GM18505 (cell line): Measurements from ENCODE around the gene PLVAP.
"Not testable (repeated sequence)": the region's sequence is repeated elsewhere in the genome, so short reads cannot be mapped to it uniquely, and the experiment has no call there.

Experiments used
- ATAC-seq: cut with Tn5 transposase; IDR thresholded peaks from one replicate; pipeline ENCODE4 v1.9.1; 2021; ENCODE audit not compliant: unreplicated experiment
- POLR2A ChIP-seq: IDR thresholded peaks from 4 replicates; pipeline ENCODE4 v1.6.1; 2011; ENCODE audit warnings: borderline replicate concordance; ENCODE audit not compliant: insufficient read depth, insufficient read length; ENCODE audit errors: extremely low read depth

PLVAP gene

DNA sequence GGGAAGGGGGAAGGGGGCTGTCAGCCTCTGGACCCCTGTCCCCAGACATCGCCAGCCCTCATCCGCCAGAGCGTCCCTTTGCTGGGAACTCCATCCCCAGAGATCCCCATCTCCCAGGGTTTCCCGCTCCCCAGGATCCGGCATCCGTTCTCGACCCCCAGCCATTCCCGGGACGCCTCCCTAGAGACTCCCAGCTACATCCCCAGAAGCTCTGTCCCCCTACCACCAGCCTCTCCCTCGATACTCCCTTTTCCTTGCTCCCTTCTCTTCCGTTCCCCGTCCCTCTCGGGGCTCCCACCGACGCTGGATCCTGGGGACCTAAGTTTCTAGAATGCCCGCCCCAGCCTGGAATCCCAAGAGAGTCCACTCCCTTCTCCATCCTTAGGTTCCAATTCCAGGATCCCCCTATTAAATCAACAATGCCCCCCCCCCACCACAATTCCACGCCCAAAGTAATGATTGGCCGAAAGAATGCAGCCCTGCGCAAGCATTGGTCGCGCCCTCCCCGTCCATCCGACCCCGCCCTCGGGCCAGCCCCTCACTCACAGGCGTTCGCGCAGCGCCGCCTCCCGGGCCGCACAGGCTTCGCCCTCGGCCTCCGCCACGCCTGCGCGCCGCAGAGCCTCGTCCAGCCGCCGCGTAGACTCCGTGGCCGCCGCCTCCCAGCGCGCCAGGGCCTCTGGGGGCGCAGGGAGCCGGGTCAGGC lies 13.7 kb upstream of the PLVAP start:
- ATAC-seq, result peak; percentile 85
- TF ChIP-seq POLR2A, result no peak

GRCh38 chr19:17389957-17390664 lies 13.0 kb upstream of the PLVAP start:
- no peak for TF ChIP-seq POLR2A
- ATAC-seq, result no peak

GRCh38 chr19:17389288-17389687 lies 12.1 kb upstream of the PLVAP start:
- no peak for TF ChIP-seq POLR2A
- ATAC-seq, result no peak

DNA sequence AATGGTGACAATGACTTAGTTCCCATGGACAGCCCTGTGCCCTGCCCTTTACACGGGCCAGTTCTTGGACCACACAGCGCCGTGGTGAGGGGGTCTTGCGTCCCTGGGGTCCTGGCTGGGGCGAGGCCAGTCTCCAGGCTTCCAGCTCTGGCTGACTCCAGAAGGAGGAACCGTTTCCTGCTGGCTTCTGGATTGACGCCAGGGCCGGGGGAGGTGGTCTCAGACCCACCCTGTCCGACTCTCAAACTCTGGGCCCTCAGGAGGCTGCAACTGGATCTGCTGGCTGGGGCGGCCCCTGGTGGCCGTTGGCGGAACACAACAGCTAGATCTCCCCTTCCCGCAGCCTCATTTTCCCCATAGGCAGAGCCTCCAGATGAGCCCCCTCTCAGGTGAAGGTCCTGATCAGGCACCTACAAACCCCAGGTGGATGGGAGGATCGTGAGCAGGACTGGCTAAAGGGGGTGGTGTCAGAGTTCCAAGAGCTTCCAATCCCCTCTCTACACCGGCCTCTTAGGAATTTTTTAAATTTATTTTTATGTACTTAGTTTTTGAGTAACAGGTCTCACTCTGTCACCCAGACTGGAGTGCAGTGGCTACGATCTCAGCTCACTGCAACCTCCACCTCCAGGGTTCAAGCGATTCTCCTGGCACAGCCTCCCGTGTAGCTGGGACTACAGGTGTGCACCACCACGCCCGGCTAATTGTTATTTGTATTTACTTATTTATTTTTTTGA lies 8.9 kb upstream of the PLVAP start:
- no peak for TF ChIP-seq POLR2A
- no peak for ATAC-seq

DNA sequence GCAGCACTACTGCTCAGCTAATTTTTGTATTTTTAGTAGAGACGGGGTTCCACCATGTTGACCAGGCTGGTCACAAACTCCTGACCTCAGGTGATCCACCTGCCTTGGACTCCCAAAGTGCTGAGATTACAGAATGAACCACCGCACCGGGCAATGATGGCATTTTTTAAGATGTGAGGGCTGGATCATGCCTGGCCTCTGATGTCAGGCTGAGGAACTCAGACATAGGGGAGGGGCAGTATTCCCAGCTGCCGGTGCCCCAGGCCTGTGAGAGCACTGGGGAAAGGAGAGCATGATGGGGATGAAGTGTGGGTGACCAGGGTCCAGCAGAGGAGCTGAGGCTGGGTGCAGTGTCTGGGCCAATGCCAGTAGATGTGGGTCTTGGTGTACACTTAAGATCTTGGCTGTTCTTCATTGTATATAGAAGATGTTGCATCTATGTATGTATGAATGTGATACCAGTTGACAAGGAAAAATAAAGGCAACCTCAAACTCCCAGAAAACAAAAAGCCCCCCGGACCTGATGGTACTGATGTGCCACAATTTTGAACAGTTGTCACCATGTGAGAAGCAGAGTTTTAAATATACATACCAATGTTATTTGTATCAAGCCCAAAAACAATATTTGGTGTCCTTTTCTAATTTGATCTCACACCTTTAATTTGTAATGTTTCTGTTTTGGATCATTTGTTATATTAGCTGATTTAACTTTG lies 3.4 kb upstream of the PLVAP start:
- ATAC-seq, result no peak
- no peak for TF ChIP-seq POLR2A

DNA sequence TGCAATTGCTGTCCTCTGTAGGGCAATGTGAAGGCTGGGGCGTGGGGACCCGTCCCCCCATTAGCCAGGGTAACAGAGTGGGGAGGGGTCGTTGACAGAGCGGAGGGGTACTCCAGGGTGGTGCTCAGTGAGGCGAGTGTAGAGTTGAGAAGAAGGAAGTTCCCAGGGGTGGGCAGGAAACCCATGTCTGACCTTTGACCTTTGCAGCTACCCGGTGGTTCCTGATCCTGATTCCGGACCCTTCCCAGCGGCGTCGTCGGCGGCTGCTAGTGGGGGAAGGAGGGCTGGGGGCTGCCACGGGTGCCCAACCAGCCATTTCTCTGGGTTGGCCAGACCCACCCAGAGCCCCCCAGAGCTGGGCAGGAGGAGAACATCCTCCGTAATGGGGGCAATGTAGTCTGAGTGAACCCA lies 2.1 kb upstream of the PLVAP start:
- TF ChIP-seq POLR2A, result no peak
- ATAC-seq, result no peak

DNA sequence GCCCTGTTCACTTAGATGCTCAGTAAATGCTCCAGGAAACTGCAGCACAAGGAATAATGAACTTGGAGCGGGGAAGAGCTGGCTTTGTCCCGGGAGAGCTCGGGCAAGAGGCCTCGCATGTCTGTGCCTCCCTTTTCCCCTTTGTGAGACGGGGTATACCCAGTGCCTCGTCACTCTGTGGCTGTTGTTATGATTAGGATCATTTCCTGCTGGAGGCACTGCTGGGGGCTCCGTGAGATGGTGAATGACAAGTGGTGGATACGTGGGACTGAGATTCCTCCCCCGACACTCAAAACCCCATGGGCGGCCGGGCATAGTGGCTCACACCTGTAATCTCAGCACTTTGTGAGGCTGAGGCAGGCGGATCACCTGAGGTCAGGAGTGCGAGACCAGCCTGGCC lies 1.1 kb upstream of the PLVAP start:
- TF ChIP-seq POLR2A, result no peak
- no peak for ATAC-seq

DNA sequence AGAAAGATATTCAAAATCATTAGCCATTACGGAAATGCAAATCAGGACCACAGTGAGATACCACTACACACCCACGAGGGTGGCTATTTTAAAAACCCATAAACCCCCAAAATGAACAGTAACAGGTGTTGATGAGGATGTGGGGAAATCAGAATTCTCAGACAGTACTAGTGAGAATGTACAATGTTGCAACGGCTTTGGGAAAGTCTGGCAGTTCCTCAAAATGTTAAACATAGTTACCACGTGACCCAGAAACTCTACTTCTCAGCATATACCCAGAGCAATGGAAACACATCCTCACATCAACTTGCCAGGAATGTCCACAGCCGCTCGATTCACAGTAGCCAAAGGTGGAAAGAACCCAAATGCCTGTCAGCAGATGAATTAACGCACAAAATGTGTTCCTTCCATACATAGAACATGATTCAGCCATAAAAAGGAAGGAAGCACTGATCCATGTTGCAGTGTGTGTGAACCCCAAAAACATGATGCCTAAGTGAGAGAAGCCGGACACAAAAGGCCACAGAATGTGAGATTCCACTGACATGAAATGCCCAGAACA lies 7.0 kb downstream of the PLVAP start:
- TF ChIP-seq POLR2A, result no peak
- peak; percentile 77 for ATAC-seq

- TF ChIP-seq POLR2A, result no peak
- no peak for ATAC-seq
Measured at GRCh38 chr19:17365361-17365760, 11.8 kb downstream of the PLVAP start.

DNA sequence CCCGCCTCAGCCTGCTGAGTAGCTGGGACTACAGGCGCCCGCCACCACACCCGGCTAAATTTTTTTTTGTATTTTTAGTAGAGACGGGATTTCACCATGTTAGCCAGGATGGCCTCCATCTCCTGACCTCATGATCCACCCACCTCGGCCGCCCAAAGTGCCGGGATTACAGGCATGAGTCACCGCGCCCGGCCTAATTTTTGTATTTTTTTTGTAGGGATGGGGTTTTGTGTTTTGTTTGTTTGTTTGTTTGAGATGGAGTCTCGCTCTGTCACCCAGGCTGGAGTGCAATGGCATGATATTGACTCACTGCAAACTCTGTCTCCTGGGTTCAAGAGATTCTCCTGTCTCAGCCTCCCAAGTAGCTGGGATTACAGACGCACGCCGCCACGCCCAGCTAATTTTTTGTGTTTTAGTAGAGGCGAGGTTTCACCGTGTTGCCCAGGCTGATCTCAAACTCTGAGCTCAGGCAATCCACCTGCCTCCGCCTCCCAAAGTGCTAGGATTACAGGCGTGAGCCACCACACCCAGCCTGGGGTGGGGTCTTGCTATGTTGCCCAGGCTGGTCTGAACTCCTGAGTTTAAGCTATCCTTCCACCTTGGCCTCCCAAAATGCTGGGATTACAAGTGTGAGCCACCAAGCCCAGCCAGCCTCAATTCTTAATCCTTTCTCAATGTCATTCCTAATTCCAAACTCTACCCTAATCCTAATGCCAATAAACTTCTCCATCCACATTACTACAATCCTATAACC lies 13.1 kb downstream of the PLVAP start:
- ATAC-seq, result not testable (repeated sequence)

- no peak for ATAC-seq
- TF ChIP-seq POLR2A, result no peak
Measured at GRCh38 chr19:17359905-17360800, 17.0 kb downstream of the PLVAP start.
